CD8-positive, alpha-beta memory T cell (primary cell): ENCODE measurements around the gene TPST2. TPM values are rescaled to one million over a fixed set of nuclear protein-coding genes. Genes with fewer than 3 reads are reported as not detected.
"Not testable (repeated sequence)": the region's sequence is repeated elsewhere in the genome, so short reads cannot be mapped to it uniquely, and the experiment has no call there.

Experiments used
- CTCF ChIA-PET: fragments of 350-600 bp; sonication (Branson Sonifier 250); formaldehyde crosslinking; loops from one replicate; lab custom pipeline; 2021; ENCODE audit warnings: antibody characterized with exemption; lab: Charles Lee
- POLR2A ChIA-PET: fragments of 350-600 bp; sonication (Branson Sonifier 250); formaldehyde crosslinking; loops from one replicate; lab custom pipeline; 2021; ENCODE audit warnings: antibody characterized with exemption; lab: Charles Lee
- DNase-seq, 5 donors: peaks; one replicate each; pipeline versions ENCODE4 v3.0.0 to v3.0.0-alpha.2; 2020 to 2022; ENCODE audit warnings: mixed read lengths in 1 of 5
- H3K27ac ChIP-seq: one replicate; pipeline ENCODE4 v1.7.0; 2013; ENCODE audit warnings: low read depth, mild to moderate bottlenecking, low read length, moderate library complexity
- H3K27me3 ChIP-seq: 2 replicates; pipeline ENCODE4 v1.7.0; 2013; ENCODE audit warnings: low read length, mild to moderate bottlenecking; ENCODE audit not compliant: insufficient read depth, poor library complexity, severe bottlenecking
- H3K36me3 ChIP-seq: 2 replicates; pipeline ENCODE4 v1.7.0; 2013; ENCODE audit warnings: mild to moderate bottlenecking, low read length, moderate library complexity; ENCODE audit not compliant: insufficient read depth
- H3K4me1 ChIP-seq: 2 replicates; pipeline ENCODE4 v1.7.0; 2013; ENCODE audit warnings: mild to moderate bottlenecking, low read length, moderate library complexity; ENCODE audit not compliant: insufficient read depth
- H3K4me3 ChIP-seq: 2 replicates; pipeline ENCODE4 v1.7.0; 2013; ENCODE audit warnings: mild to moderate bottlenecking, low read length
- H3K9me3 ChIP-seq: 2 replicates; pipeline ENCODE4 v1.7.0; 2013; ENCODE audit warnings: mild to moderate bottlenecking, low read length
- H3K27ac Mint-ChIP-seq, 8 donors: one replicate each; pipeline ENCODE4 v1.8.0; 2020 to 2021; ENCODE audit warnings: mixed read lengths in 8 of 8, mild to moderate bottlenecking in 6 of 8, inconsistent platforms in 3 of 8, moderate library complexity in 3 of 8
- H3K27me3 Mint-ChIP-seq, 2 donors: one replicate each; pipeline ENCODE4 v1.8.0; 2020 to 2021; ENCODE audit warnings: mixed read lengths in 2 of 2, mild to moderate bottlenecking in 1 of 2, moderate library complexity in 1 of 2
- H3K36me3 Mint-ChIP-seq, 3 donors: one replicate each; pipeline ENCODE4 v1.8.0; 2020 to 2021; ENCODE audit warnings: mixed read lengths in 3 of 3, inconsistent platforms in 1 of 3, mild to moderate bottlenecking in 1 of 3
- H3K4me1 Mint-ChIP-seq, 3 donors: one replicate each; pipeline ENCODE4 v1.8.0; 2020 to 2021; ENCODE audit warnings: mixed read lengths in 3 of 3, inconsistent platforms in 1 of 3, mild to moderate bottlenecking in 1 of 3
- H3K4me3 Mint-ChIP-seq, 7 donors: one replicate each; pipeline ENCODE4 v1.8.0; 2020 to 2021; ENCODE audit warnings: mixed read lengths in 7 of 7, mild to moderate bottlenecking in 6 of 7, moderate library complexity in 4 of 7, inconsistent platforms in 2 of 7
- H3K9me3 Mint-ChIP-seq, 5 donors: one replicate each; pipeline ENCODE4 v1.8.0; 2020 to 2022; ENCODE audit warnings: mixed read lengths in 5 of 5, mild to moderate bottlenecking in 3 of 5, moderate library complexity in 2 of 5, inconsistent platforms in 1 of 5
- polyA plus RNA-seq: library from polyadenylated mRNA; unstranded; fragments of 300-500 nt; fragmentation: Illumina TruSeq; gene quantifications from one replicate; pipeline ENCODE4 v1.2.3, GENCODE V29; 2021
- total RNA-seq, 2 experiments: library from RNA; stranded (reverse); gene quantifications; one replicate each; pipeline ENCODE4 v1.2.3, GENCODE V29; 2021

The TPST2 gene
- total and polyA plus RNA-seq, 3 experiments from 2014 or later, result 36.7 to 201 (median 37.3) TPM

DNA sequence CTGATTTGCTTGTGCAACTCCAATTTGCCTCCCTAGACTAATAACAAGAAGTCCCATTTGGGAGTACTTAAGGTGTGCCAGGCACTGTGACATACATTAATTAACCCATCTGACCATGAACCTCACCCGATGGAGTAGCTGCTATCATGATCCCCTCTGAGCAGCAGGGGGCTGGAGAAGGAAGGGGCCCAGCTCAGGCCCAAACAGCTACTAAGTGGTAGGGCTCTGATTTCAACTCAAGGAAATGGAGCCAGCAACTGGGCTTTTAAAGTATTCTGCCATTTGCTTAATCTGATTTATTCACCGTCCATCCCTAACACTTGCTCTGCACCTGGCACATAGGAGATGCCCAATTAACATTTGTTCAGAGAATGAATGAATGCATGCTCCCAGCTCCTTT lies 26.7 kb upstream of the TPST2 start:
- H3K4me1 ChIP-seq, result peaks cover 5% of the 10 kb centered on the region
- H3K27ac Mint-ChIP-seq, result peak overlapping the region in 3 of 8 donors; percentile 6 to 65 (median 39)
- no peak for DNase-seq
- ChIA-PET POLR2A (no interaction called here), CTCF (interaction anchor here (0.7 kb wide), 1 partner anchor 40 kb away, joined by 3 read pairs; the partner anchor contains the start of gene MIAT)
- H3K27me3 Mint-ChIP-seq, result no peaks in the 10 kb centered on the region
- no peaks in the 10 kb centered on the region for H3K9me3 ChIP-seq
- no peaks in the 10 kb centered on the region for H3K36me3 ChIP-seq
- H3K4me1 Mint-ChIP-seq, result peaks cover 12 to 44% (median 19%) of the 10 kb centered on the region in 3 donors
- H3K27me3 ChIP-seq, result no peaks in the 10 kb centered on the region
- H3K27ac ChIP-seq, result no peak overlapping the region
- H3K4me3 ChIP-seq, result no peak overlapping the region
- H3K9me3 Mint-ChIP-seq, result no peaks in the 10 kb centered on the region
- H3K4me3 Mint-ChIP-seq, result no peak overlapping the region
- H3K36me3 Mint-ChIP-seq, result no peaks in the 10 kb centered on the region

- Histone ChIP-seq H3K27me3 (no peaks in the 10 kb centered on the region), H3K4me1 (peaks cover 5% of the 10 kb centered on the region), H3K27ac (no peak overlapping the region), H3K4me3 (no peak overlapping the region), H3K36me3 (no peaks in the 10 kb centered on the region), H3K9me3 (no peaks in the 10 kb centered on the region)
- peaks cover 12 to 47% (median 19%) of the 10 kb centered on the region in 3 donors for H3K4me1 Mint-ChIP-seq
- no peaks in the 10 kb centered on the region for H3K9me3 Mint-ChIP-seq
- ChIA-PET CTCF (no interaction called here), POLR2A (interaction anchor here (1.1 kb wide), 1 partner anchor 11 kb away, joined by 3 read pairs; no protein-coding TSS in a partner anchor)
- no peaks in the 10 kb centered on the region for H3K27me3 Mint-ChIP-seq
- no peak overlapping the region for H3K27ac Mint-ChIP-seq
- H3K4me3 Mint-ChIP-seq, result no peak overlapping the region
- no peaks in the 10 kb centered on the region for H3K36me3 Mint-ChIP-seq
- DNase-seq, result no peak
These were observed 26.0 kb upstream of the TPST2 start for GRCh38 chr22:26615830-26616435.

DNA sequence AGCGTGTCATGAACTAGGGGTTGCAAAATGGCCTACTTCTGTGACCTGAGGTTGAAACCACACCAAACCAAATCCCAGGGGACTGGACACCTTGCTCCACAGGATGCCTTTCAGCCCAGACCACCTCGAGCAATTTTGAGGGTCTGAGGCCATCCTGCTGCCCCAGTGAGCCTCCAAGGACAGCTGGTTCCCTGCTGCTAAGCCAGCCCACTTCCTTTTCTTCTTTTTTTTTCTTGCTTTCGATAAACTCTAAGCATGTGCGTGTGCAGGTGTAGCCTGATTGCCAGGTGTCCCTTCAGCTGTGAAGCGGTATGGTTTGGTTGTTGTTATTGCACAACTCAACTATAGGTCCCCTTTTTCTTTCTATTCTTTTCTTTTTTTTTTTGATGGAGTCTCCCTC lies 25.2 kb upstream of the TPST2 start:
- Mint-ChIP-seq H3K4me1 (peaks cover 20 to 55% (median 26%) of the 10 kb centered on the region in 3 donors), H3K36me3 (no peaks in the 10 kb centered on the region), H3K27ac (no peak overlapping the region), H3K27me3 (no peaks in the 10 kb centered on the region), H3K9me3 (no peaks in the 10 kb centered on the region), H3K4me3 (no peak overlapping the region)
- POLR2A ChIA-PET, result interaction anchor here (1.1 kb wide), 1 partner anchor 10 kb away, joined by 3 read pairs; no protein-coding TSS in a partner anchor
- Histone ChIP-seq H3K4me3 (no peak overlapping the region), H3K36me3 (no peaks in the 10 kb centered on the region), H3K4me1 (peaks cover 13% of the 10 kb centered on the region), H3K27me3 (no peaks in the 10 kb centered on the region), H3K27ac (no peak overlapping the region), H3K9me3 (no peaks in the 10 kb centered on the region)
- CTCF ChIA-PET, result no interaction called here
- no peak for DNase-seq

DNA sequence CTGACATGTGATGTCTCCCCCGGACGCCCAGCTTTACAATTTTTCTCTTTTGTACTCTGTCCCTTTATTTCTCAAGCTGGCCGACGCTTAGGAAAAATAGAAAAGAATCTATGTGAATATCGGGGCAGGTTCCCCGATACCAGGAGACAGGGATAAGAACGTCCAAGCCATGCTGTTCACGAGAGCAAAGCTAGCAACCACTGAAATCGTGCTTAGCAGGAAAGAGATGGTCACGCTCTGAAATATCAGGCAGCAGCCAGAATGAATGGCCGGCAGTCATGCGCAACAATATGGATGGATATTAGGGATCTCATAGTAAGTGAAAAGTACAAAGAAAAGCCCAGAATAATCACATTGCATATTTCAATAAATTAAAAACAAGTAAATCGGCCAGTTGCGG lies 24.4 kb upstream of the TPST2 start:
- Mint-ChIP-seq H3K27ac (no peak overlapping the region), H3K36me3 (no peaks in the 10 kb centered on the region), H3K27me3 (no peaks in the 10 kb centered on the region), H3K4me1 (peaks cover 28 to 63% (median 35%) of the 10 kb centered on the region in 3 donors), H3K4me3 (no peak overlapping the region), H3K9me3 (no peaks in the 10 kb centered on the region)
- no peaks in the 10 kb centered on the region for H3K9me3 ChIP-seq
- no peaks in the 10 kb centered on the region for H3K27me3 ChIP-seq
- CTCF ChIA-PET, result no interaction called here
- H3K4me3 ChIP-seq, result no peak overlapping the region
- no peak overlapping the region for H3K27ac ChIP-seq
- H3K4me1 ChIP-seq, result peaks cover 21% of the 10 kb centered on the region
- POLR2A ChIA-PET, result no interaction called here
- no peak for DNase-seq
- no peaks in the 10 kb centered on the region for H3K36me3 ChIP-seq

DNA sequence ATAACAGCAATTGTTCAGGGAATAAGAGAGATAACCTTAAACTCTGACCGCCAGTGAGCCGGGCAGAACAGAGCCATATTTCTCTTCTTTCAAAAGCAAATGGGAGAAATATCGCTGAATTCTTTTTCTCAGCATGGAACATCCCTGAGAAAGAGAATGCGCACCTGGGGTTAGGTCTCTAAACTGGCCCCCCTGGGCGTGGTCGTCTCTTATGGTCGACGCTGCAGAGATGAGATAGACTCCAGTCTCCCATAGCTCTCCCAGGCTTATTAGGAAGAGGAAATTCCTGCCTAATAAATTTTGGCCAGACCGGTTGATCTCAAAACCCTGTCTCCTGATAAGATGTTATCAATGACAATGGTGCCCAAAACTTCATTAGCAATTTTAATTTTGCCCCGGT lies 23.8 kb upstream of the TPST2 start:
- peaks cover 34 to 64% (median 39%) of the 10 kb centered on the region in 3 donors for H3K4me1 Mint-ChIP-seq
- H3K9me3 Mint-ChIP-seq, H3K9me3 ChIP-seq, H3K27me3 Mint-ChIP-seq, H3K36me3 ChIP-seq, H3K36me3 Mint-ChIP-seq, H3K27ac ChIP-seq, POLR2A ChIA-PET, H3K27me3 ChIP-seq, H3K4me3 Mint-ChIP-seq, H3K27ac Mint-ChIP-seq, H3K4me3 ChIP-seq, DNase-seq, CTCF ChIA-PET: not testable (repeated sequence)
- peaks cover 27% of the 10 kb centered on the region for H3K4me1 ChIP-seq

- ChIA-PET CTCF (interaction anchor here (1.2 kb wide), 1 partner anchor 12 kb away, joined by 4 read pairs; no protein-coding TSS in a partner anchor), POLR2A (no interaction called here)
- peak overlapping the region in 1 of 8 donors; percentile 64 for H3K27ac Mint-ChIP-seq
- Histone ChIP-seq H3K4me3 (no peak overlapping the region), H3K27ac (no peak overlapping the region), H3K9me3 (no peaks in the 10 kb centered on the region), H3K36me3 (no peaks in the 10 kb centered on the region), H3K27me3 (no peaks in the 10 kb centered on the region), H3K4me1 (peaks cover 24% of the 10 kb centered on the region)
- no peaks in the 10 kb centered on the region for H3K9me3 Mint-ChIP-seq
- no peak for DNase-seq
- H3K4me1 Mint-ChIP-seq, result peaks cover 33 to 64% (median 38%) of the 10 kb centered on the region in 3 donors
- no peaks in the 10 kb centered on the region for H3K36me3 Mint-ChIP-seq
- peaks cover 0 to 1% of the 10 kb centered on the region in 2 donors for H3K27me3 Mint-ChIP-seq
- peak overlapping the region in 2 of 7 donors; percentile 30 to 59 for H3K4me3 Mint-ChIP-seq
These were observed 22.7 kb upstream of the TPST2 start for GRCh38 chr22:26612652-26613051.

- no peak overlapping the region for H3K4me3 ChIP-seq
These were observed 21.1 kb upstream of the TPST2 start for GRCh38 chr22:26610996-26611395.

More at GRCh38 chr22:26610996-26611395, 21.1 kb upstream of the TPST2 start:
- peaks cover 25 to 48% (median 31%) of the 10 kb centered on the region in 3 donors for H3K4me1 Mint-ChIP-seq
- H3K27me3 Mint-ChIP-seq, result peaks cover 0 to 1% of the 10 kb centered on the region in 2 donors
- ChIA-PET CTCF (interaction anchor here (1.1 kb wide), 1 partner anchor 31 kb away, joined by 4 read pairs; no protein-coding TSS in a partner anchor), POLR2A (interaction anchor here (0.9 to 1.3 kb wide), 4 partner anchors 14 to 31 kb away, joined by 4 to 6 read pairs (median 4); no protein-coding TSS in a partner anchor)
- Histone ChIP-seq H3K27ac (no peak overlapping the region), H3K36me3 (no peaks in the 10 kb centered on the region), H3K27me3 (no peaks in the 10 kb centered on the region), H3K4me1 (peaks cover 24% of the 10 kb centered on the region), H3K9me3 (no peaks in the 10 kb centered on the region)
- no peaks in the 10 kb centered on the region for H3K9me3 Mint-ChIP-seq
- peak overlapping the region in 5 of 7 donors; percentile 13 to 89 (median 79) for H3K4me3 Mint-ChIP-seq
- H3K36me3 Mint-ChIP-seq, result no peaks in the 10 kb centered on the region
- no peak for DNase-seq
- no peak overlapping the region for H3K27ac Mint-ChIP-seq
